ENCODE results near the gene RUFY4.

The RUFY4 gene

DNA sequence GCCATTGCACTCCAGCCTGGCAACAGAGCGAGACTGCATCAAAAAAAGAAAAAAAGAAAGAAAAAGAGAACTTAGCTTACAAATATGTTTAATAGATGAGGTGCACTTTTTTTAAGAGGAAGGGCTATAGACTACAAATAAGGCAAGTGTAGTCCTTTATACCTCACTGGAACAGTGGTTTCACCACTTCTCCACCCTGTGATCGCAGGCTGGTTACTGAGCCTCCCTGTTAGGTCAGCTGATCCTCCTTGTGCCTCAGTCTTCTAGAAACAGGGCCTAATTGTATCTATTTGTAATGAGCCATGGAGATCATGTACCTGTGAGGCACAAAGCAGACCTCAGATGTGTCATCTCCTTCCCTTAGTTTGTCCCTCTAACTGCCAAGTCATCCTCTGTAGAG is 61.3 kb downstream of the RUFY4 start:
- FAIRE-seq (no peak), DNase-seq (ENCODE audit: extremely low spot score, insufficient read length, low read depth) (no peak)

DNA sequence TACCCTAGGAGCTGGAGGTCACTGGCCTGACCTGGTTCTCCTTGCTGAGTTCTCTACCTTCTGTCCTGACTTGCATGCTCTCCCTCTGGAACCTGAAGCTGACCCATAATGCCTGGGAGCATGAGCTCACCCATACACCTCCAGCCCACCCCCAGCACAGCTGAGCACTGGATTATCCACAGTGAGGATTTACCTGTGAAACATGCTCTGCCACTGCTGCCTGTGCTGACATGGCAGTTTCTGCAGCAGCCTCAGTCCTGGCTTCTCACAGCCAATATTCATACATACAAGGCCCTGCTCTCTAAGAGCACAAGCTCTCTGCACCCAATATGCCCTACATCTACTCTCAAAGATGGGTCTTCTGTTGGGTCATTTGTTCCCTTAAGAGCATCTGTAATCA is 61.8 kb downstream of the RUFY4 start:
- DNase-seq (ENCODE audit: extremely low spot score, insufficient read length, low read depth) (no peak), FAIRE-seq (no peak)

DNA sequence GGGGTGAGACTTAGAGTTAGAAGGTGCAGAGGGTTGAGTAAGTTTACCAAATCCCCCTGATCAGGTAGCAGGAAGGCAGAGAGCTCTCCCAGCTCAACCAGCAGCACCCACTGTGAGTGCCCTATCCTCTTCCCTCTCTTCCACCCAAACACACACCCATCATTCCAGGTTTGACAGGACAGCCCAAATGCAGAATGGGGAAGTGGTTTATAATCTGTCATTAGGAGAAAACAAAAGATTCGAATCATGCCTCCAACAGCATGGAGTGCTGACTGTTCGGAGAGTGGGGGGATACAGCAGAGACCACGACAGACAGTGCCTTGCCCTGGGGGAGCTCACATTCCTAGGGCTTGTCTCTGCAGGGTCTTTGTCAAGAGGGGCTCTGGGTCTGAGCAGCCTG is 68.5 kb downstream of the RUFY4 start:
- FAIRE-seq (no peak), DNase-seq (ENCODE audit: extremely low spot score, insufficient read length, low read depth) (no peak)

DNA sequence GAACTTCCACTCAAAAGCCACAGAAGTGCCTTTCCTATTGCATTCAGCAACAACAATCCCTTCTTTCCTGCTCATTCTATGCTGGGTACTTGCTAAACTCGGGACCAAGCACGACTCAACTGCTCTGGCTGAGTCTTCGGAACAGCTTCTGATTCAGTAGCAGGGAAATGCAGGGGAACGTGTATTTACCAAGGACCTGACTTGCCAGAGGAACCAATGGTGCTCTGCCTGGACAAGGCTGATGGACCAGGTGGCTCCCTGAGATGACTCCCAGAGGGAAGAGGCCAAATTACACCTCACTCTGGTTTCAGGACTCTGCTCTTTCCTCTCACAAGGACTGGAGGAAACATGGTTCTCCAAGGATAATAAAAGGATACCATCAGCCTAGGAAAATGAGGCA is 69.0 kb downstream of the RUFY4 start:
- no peak for FAIRE-seq
- no peak for DNase-seq (ENCODE audit: extremely low spot score, insufficient read length, low read depth)

Measured in GM18507 (cell line).